Fibroblast of mammary gland (primary cell): ENCODE measurements around the gene ANKRD40CL.

Experiments used
- DNase-seq: peaks from one replicate; pipeline ENCODE4 v3.0.0-alpha.2; 2010; ENCODE audit warnings: low read depth
- H3K4me3 ChIP-seq: 2 replicates; pipeline ENCODE4 v1.5.1; 2011; ENCODE audit warnings: low read depth, mild to moderate bottlenecking, low read length, moderate library complexity; ENCODE audit not compliant: control insufficient read depth
- CTCF ChIP-seq: conservative IDR thresholded peaks from 2 replicates; pipeline ENCODE4 v1.5.1; 2011; ENCODE audit warnings: low read depth, low read length, inconsistent platforms; ENCODE audit not compliant: control insufficient read depth, insufficient read depth

Gene ANKRD40CL

DNA sequence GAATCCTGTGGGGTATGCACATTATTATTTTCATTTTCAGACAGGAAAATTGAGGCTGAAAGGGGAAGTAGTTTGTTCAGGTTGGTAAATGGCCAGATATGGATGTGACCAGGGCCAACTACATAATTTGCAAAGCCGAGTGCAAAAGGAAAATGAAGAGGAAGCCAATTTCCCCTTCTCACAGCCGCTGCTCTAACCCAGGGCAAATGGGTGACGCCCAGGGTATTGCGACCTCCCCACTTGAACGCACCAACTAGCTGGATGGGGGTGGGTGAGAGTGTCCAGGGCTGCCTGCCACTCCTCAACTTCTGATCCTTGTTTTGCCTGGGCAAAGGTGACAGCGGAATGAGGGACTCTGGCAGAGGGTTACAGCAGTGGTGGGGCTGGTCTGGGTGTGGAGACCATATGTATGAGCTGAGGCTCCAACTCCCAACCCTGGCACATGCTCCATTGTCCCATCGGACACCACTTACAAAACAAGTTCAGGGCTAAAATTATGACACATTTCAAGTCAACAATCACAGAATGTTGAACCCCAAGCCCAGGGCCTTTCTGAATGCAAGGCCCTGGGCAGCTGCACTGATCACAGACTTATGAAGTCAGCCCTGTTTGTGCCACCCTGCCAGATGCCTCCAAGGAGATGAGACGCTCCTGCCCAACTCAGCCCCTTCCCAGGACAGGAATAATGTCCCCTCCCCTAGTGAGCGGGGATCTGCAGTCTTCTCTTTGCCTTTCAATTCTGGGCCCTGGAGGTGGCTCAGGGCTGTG, 1.7 kb downstream of the ANKRD40CL start:
- DNase-seq, result no peak
- no peak for TF ChIP-seq CTCF
- no peak overlapping the region for H3K4me3 ChIP-seq

DNA sequence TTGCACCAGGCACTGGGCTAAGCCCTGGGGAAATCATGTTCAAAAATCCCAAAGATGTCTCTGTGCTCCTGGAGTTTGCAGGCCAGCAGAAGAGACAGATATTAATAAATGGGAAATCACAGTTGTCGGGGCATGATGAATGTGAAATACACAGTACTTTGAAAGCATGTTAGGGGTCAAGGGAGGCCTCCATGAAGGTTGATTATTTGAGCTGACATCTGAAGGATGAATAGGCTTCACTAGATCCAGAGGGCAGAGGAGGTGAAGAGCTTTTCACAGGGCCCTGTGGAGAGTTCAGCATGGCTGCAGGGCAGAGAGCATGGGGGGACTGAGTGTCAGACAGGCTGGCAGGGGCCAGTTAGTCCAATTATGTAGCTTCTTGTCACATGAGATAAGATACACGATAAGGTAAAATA, 2.6 kb downstream of the ANKRD40CL start:
- TF ChIP-seq CTCF, result no peak
- DNase-seq, result no peak
- no peak overlapping the region for H3K4me3 ChIP-seq

GRCh38 chr17:50763716-50764475, 3.4 kb downstream of the ANKRD40CL start:
- H3K4me3 ChIP-seq, result no peak overlapping the region
- DNase-seq, result no peak
- TF ChIP-seq CTCF, result no peak

GRCh38 chr17:50762177-50762576, 5.1 kb downstream of the ANKRD40CL start:
- no peak for TF ChIP-seq CTCF
- no peak for DNase-seq
- no peak overlapping the region for H3K4me3 ChIP-seq

- H3K4me3 ChIP-seq, result no peak overlapping the region
- no peak for DNase-seq
- no peak for TF ChIP-seq CTCF
These were observed 8.3 kb downstream of the ANKRD40CL start for GRCh38 chr17:50758989-50759544.

- TF ChIP-seq CTCF, result no peak
- DNase-seq, result no peak
- H3K4me3 ChIP-seq, result no peak overlapping the region
These were observed 8.8 kb downstream of the ANKRD40CL start for GRCh38 chr17:50758524-50758923.
